ENCODE measurements around the gene HLA-DMA. TPM values are rescaled to one million over a fixed set of nuclear protein-coding genes. Genes with fewer than 3 reads are reported as not detected.

The HLA-DMA gene
- total and polyA plus RNA-seq, 9 of the 15 experiments (the other 6 are each of a cell fraction or from before 2014, with no cell fraction given): 0.13 to 0.83 (median 0.51) TPM

GRCh38 chr6:32972353-32973143 is 19.7 kb upstream of the HLA-DMA start (continued):
- TF ChIP-seq TEAD1 (CRISPR knock-in tag; IDR thresholded peaks at IDR 0.05) (peak in 1 of 2 experiments; percentile 81; a peak in 1 of 4 replicates), SMC3 (conservative IDR thresholded peaks at IDR 0.05; ENCODE audit: insufficient read depth, low read depth, low read length) (0 out of 2 replicates have a peak, but pooled peaks have one; percentile 3), BMI1 (IDR thresholded peaks at IDR 0.05; ENCODE audit: low read length) (no peak), ATF7 (IDR thresholded peaks at IDR 0.05) (no peak), EZH2 (IDR thresholded peaks at IDR 0.05; ENCODE audit: borderline replicate concordance, low read depth, low read length) (no peak), ZNF274 (IDR thresholded peaks at IDR 0.05; ENCODE audit: borderline replicate concordance, low read depth, low read length) (no peak), USF2 (CRISPR knock-in tag; IDR thresholded peaks at IDR 0.05) (no peak), ZNF76 (CRISPR knock-in tag; IDR thresholded peaks at IDR 0.05; ENCODE audit: borderline replicate concordance) (no peak), ZNF764 (CRISPR knock-in tag; IDR thresholded peaks at IDR 0.05; ENCODE audit: low read depth) (no peak; the same call in 1 of the 2 replicates), IRF2 (CRISPR knock-in tag; IDR thresholded peaks at IDR 0.05) (no peak), CTCFL (IDR thresholded peaks at IDR 0.05; ENCODE audit: borderline replicate concordance, insufficient read depth, low read depth, low read length, poor library complexity, severe bottlenecking) (no peak), THAP12 (CRISPR knock-in tag; IDR thresholded peaks at IDR 0.05) (no peak; the same call in 1 of the 2 replicates), FOS (IDR thresholded peaks at IDR 0.05; ENCODE audit: extremely low read depth, insufficient read length) (no peak), KLF10 (CRISPR knock-in tag; IDR thresholded peaks at IDR 0.05) (no peak), ZBTB5 (IDR thresholded peaks at IDR 0.05) (no peak), ETV5 (CRISPR knock-in tag; IDR thresholded peaks at IDR 0.05; ENCODE audit: low read depth) (peak; percentile 34; the same call in 1 of the 2 replicates), FOXO4 (CRISPR knock-in tag; IDR thresholded peaks at IDR 0.05) (no peak), ARHGAP35 (IDR thresholded peaks at IDR 0.05; ENCODE audit: partially characterized antibody) (no peak), TAF9B (IDR thresholded peaks at IDR 0.05; ENCODE audit: partially characterized antibody) (no peak)

All from K562 (cell line).